Measurements from ENCODE around the gene BEND6.
"Not testable (repeated sequence)": the region's sequence is repeated elsewhere in the genome, so short reads cannot be mapped to it uniquely, and the experiment has no call there.

Gene BEND6

GRCh38 chr6:56986611-56987010 lies 31.7 kb downstream of the BEND6 start:
- DNase-seq: no peak

GRCh38 chr6:56988145-56988544 lies 33.2 kb downstream of the BEND6 start:
- no peak for DNase-seq

- no peak for DNase-seq
Measured at GRCh38 chr6:56992036-56992435, 37.1 kb downstream of the BEND6 start.

GRCh38 chr6:56992703-56993102 lies 37.8 kb downstream of the BEND6 start:
- DNase-seq: no peak

GRCh38 chr6:56995347-56995902 lies 40.5 kb downstream of the BEND6 start:
- DNase-seq: no peak

- no peak for DNase-seq
Measured at GRCh38 chr6:56996401-56996800, 41.5 kb downstream of the BEND6 start.

GRCh38 chr6:56999049-56999448 lies 44.1 kb downstream of the BEND6 start:
- DNase-seq: no peak

- not testable (repeated sequence) for DNase-seq
Measured at GRCh38 chr6:56999748-57000147, 44.8 kb downstream of the BEND6 start.

- DNase-seq: no peak
Measured at GRCh38 chr6:57002197-57002596, 47.3 kb downstream of the BEND6 start.

- DNase-seq: no peak
Measured at GRCh38 chr6:57004292-57004691, 49.4 kb downstream of the BEND6 start.

- DNase-seq: no peak
Measured at GRCh38 chr6:57006101-57006500, 51.2 kb downstream of the BEND6 start.

- DNase-seq: not testable (repeated sequence)
Measured at GRCh38 chr6:57008069-57008468, 53.2 kb downstream of the BEND6 start.

GRCh38 chr6:57013521-57013926 lies 58.6 kb downstream of the BEND6 start:
- no peak for DNase-seq

- no peak for DNase-seq
Measured at GRCh38 chr6:57017069-57017468, 62.2 kb downstream of the BEND6 start.

GRCh38 chr6:57017841-57018240 lies 62.9 kb downstream of the BEND6 start:
- no peak for DNase-seq

GRCh38 chr6:57019434-57019833 lies 64.5 kb downstream of the BEND6 start:
- no peak for DNase-seq

GRCh38 chr6:57021086-57021720 lies 66.3 kb downstream of the BEND6 start:
- peak; percentile 51 for DNase-seq

GRCh38 chr6:57024321-57024720 lies 69.4 kb downstream of the BEND6 start:
- DNase-seq: no peak

- no peak for DNase-seq
Measured at GRCh38 chr6:57024775-57025174, 69.9 kb downstream of the BEND6 start.

- no peak for DNase-seq
Measured at GRCh38 chr6:57026001-57026400, 71.1 kb downstream of the BEND6 start.

GRCh38 chr6:57027301-57027700 lies 72.4 kb downstream of the BEND6 start:
- DNase-seq: no peak

GRCh38 chr6:57029213-57029612 lies 74.3 kb downstream of the BEND6 start:
- DNase-seq: no peak

- no peak for DNase-seq
Measured at GRCh38 chr6:57033228-57033627, 78.3 kb downstream of the BEND6 start.

- no peak for DNase-seq
Measured at GRCh38 chr6:57035549-57035948, 80.6 kb downstream of the BEND6 start.

GRCh38 chr6:57038906-57039305 lies 84.0 kb downstream of the BEND6 start:
- DNase-seq: no peak
